A375 (cell line): ENCODE data around the gene TP53I13. TPM values are rescaled to one million over a fixed set of nuclear protein-coding genes. Genes with fewer than 3 reads are reported as not detected.

Experiments used
- total RNA-seq: library from RNA; depleted of rRNA; stranded (reverse); fragments of >200 nt; shearing (Covaris generic); gene quantifications from 2 replicates; pipeline ENCODE4 v1.2.3, GENCODE V29; 2014; rRNA removed

Gene TP53I13, protein sequence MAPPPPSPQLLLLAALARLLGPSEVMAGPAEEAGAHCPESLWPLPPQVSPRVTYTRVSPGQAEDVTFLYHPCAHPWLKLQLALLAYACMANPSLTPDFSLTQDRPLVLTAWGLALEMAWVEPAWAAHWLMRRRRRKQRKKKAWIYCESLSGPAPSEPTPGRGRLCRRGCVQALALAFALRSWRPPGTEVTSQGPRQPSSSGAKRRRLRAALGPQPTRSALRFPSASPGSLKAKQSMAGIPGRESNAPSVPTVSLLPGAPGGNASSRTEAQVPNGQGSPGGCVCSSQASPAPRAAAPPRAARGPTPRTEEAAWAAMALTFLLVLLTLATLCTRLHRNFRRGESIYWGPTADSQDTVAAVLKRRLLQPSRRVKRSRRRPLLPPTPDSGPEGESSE
- 64.7 and 73.3 TPM in 2 replicates for total RNA-seq

GRCh38 chr17:29568331-29569244, at the start of gene TP53I13:
TSS of gene TP53I13 (plus strand) at chr17:29568701. CDS start at chr17:29568759, 58 bp downstream.

GRCh38 chr17:29566473-29567303, 1.8 kb upstream of the TP53I13 start, which contains the start of gene ABHD15:
TSS of gene ABHD15 (minus strand) at chr17:29567037. CDS start at chr17:29566966, 71 bp downstream.

GRCh38 chr17:29589524-29590410, 21.3 kb downstream of the TP53I13 start, which contains the start of gene GIT1:
TSS of gene GIT1 (minus strand) at chr17:29589648. CDS start at chr17:29589378, 270 bp downstream.

GRCh38 chr17:29592850-29593551, 24.5 kb downstream of the TP53I13 start, which contains the start of gene ANKRD13B:
TSS of gene ANKRD13B (plus strand) at chr17:29593132. CDS start at chr17:29593622, 490 bp downstream.

Other genes starting within 250 kb of the TP53I13 start
- 29.6 and 37.1 TPM in 2 replicates for gene TAOK1, start 178.3 kb upstream of the TP53I13 start, total RNA-seq
- gene ABHD15, start 1.7 kb upstream of the TP53I13 start, total RNA-seq = 5.8 and 6.2 TPM in 2 replicates
- 54.1 and 64.7 TPM in 2 replicates for gene GIT1, start 20.9 kb downstream of the TP53I13 start, total RNA-seq
- 22.4 and 24.4 TPM in 2 replicates for gene ANKRD13B, start 24.4 kb downstream of the TP53I13 start, total RNA-seq
- gene CORO6, start 54.2 kb downstream of the TP53I13 start, total RNA-seq = 0.66 and 0.83 TPM in 2 replicates